Measurements from ENCODE around the gene INF2. TPM values are rescaled to one million over a fixed set of nuclear protein-coding genes. Genes with fewer than 3 reads are reported as not detected.

INF2 gene
- total RNA-seq, 1 donor from 2014 or later: 25.3 TPM

DNA sequence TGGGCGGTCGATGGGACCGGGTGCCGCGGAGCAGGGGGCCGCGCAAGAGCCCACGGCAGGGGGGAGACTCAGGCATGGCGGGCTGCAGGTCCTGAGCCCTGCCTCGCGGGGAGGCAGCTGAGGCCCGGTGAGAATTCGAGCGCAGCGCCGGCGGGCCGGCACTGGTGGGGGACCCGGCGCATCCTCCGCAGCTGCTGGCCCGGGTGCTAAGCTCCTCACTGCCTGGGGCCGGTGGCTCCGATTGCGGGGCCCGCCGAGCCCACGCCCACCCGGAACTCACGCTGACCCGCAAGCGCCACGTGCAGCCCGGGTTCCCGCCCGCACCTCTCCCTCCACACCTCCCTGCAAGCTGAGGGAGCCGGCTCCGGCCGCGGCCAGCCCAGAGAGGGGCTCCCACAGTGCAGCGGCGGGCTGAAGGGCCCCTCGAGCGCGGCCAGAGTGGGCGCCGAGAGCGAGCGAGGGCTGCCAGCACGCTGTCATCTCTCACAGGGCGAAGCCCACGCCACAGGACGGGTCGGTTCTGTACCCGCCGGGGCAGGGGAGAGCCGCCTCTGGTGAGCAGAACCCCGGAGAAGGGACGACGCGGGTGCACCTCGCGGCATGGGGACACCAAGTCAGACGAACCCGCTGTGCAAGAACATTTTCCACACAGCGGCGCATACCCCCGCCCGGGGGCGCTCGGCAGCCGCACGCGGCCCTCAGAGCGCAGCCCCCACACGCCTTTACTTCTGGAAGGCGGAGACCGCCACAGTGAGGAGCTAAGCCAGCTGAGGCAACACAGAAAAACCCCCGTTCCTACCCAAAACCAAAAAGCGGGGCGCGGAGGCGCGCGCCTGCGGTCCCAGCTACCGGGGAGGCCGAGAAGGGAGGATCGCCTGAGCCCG is 62.4 kb downstream of the INF2 start:
- no peak for DNase-seq (ENCODE audit: low read depth in 2 of 2)

DNA sequence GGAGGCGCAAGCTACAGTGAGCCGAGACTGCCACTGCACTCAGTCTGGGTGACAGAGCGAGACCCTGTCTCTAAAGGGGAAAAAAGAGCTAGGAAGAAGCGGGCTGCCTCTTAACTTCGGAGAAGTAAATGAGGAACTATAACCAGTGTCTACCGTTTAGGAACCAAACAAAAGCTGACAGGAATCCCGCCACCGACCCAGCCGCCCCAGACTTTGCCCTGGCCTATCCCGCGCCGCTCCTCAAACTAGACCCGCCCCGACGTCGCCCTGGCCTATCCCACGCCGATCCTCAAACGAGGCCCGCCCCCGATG is 63.0 kb downstream of the INF2 start:
- DNase-seq (ENCODE audit: low read depth in 2 of 2): no peak

DNA sequence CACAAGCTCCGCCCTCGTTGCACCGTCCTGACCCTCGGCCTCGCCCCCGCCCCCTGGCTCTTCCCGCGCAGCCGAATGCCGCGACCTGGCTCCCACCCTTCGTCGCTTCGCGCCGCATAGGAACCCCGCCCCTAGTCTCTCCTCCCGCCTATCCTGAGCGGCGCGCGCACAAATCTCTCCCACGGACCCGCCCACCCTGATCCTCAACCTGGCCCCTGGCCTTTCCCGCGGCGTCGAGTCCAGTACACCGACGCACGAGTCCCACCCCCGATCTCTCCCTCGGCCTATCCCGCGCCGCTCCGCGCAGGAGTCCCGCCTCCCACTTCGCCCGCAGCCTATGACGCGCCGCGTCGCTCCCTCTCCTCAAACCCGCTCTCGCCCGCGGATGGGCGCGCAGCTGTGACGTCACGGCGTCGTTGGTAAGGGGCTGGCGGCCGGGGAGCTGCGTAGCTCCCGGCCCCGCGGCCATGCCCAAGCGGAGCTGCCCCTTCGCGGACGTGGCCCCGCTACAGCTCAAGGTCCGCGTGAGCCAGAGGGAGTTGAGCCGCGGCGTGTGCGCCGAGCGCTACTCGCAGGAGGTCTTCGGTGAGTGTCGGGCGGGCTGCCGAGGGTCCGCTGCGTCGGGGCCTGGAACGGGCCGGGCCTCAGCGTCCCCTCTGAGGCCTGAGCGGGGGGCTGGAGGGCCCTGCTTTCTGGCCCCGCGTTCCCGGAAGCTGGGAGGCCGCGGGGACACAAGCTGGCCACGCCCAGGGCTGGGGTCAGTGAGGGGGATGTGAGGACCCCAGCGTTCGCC is 63.5 kb downstream of the INF2 start, which contains the start of gene SIVA1:
Gene SIVA1 (plus strand): TSS at position 413 of the 793 bp plus-strand sequence. CDS start 55 bp downstream, at position 468.
- DNase-seq (ENCODE audit: low read depth in 2 of 2): peak; percentile 99 to 100

DNA sequence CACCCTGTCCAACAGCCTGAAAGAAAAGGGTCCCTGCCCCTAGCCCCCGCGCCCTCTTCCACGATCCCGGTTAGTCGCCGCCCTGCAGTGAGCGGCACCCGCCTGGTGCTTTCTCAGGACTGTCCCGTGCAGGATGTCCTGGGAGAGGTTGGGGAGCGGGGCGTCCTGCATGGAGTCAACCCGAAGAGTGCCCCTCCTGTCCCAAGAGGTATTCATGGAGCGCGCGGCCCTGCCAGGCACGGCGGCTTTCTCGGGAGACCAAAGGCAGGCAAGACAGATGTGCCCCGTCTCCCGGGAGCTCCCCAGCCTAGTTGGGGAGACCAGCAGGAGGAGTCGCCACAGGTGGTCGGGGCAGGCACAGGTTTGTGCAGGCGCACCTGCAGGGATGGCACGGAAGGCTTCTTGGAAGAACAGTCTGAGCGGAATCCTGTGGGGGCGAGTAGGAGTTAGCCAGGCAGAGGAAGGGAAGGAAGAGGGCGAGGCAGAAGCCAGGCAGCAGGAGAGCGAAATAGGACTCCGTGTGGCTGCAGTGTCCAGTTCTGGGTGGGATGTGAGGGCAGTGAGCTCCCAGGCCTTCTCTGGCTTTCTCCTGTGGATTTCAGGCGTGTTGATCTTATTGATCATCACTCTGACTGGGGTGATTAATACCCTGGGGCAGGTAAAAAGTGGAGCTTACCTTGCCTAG is 64.3 kb downstream of the INF2 start:
- peak in 1 of 2 donors; percentile 28 for DNase-seq (ENCODE audit: low read depth in 2 of 2)

DNA sequence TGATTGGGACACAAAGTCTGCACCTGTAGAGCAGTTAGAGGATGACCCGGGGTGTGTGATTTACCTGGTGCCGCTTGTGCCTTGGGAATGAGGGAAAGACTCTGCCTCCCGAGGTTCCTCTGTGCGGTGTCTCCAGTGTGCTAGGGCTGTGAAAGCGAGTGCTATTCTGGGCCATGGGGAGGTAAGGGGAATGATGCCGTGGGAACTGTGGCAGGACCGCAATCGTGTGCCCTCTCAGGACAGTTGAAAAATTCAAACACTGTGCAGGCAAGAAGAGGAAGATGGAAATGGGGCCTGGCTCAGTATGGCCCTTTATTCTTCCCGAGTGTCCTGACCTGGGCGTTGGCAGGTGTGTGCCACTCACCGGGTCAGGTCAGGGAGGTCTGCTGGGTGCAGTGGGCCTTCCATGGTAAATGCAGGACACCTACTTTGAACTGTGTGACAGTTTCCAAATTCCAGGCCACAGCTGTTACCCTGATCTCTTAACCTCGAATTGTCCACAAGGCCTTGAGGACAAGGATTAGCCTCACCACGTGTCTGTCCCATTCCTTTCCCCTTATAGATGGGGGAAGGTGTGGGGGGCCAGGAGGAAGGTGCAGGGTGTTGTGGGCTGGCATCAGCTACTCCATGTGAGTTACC is 64.9 kb downstream of the INF2 start:
- no peak for DNase-seq (ENCODE audit: low read depth in 2 of 2)

DNA sequence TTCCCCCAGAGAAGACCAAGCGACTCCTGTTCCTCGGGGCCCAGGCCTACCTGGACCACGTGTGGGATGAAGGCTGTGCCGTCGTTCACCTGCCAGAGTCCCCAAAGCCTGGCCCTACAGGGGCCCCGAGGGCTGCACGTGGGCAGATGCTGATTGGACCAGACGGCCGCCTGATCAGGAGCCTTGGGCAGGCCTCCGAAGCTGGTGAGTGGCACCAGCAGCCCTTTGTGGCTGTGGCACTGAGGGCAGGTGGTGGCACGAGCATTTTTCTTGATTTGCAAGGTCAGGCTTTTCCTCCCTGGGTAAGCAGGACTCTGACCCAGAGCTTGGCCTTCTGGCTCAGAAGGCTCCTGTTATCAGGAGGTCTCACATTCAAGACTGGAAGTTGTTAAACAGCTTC is 66.2 kb downstream of the INF2 start:
- no peak for DNase-seq (ENCODE audit: low read depth in 2 of 2)

DNA sequence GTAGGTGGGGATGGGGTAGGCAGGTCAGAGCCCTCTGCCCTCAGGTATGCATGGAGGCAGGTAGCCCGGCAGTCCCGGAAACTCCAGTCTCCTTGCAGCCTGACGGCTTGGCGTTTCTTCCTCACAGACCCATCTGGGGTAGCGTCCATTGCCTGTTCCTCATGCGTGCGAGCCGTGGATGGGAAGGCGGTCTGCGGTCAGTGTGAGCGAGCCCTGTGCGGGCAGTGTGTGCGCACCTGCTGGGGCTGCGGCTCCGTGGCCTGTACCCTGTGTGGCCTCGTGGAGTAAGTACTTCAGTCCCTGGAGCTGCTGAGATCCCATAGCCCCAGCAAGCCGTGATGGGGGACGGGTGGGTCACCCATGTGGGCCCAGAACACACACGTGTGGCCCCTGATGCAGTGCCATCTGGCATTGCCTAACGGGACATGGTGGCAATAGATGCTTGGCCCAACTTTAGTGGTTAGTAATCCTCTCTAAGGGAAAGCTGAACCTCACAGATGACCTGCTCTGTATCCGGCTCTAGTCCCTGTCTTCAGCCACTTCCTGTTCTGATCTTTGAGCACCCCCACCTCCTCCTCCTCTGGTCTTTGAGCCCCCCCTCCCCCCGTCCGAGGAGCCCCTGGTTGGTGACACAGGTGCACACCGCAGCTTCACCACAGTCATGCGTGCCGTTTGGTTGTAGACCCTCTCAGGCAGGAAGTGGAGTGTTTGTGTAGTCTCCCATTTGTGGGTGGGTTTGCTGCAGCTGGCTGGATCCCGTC is 67.2 kb downstream of the INF2 start:
- DNase-seq (ENCODE audit: low read depth in 2 of 2): no peak

DNA sequence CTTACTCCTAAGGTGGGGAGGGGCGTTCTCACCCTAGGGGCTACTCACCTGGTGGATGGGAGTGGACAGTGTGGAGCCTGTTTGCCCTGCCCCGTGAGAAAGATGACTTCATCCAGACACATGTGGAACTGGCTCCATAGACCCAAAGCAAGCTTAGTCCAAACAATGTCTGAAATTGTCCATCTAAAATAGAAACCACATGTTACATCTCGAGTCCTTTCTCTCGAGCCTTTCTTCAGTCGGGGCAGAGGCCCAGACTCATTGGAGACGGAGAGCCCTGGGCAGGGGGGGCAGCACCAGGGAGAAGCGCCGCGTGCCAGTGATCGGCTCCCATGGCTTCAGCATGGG is 67.8 kb downstream of the INF2 start:
- DNase-seq (ENCODE audit: low read depth in 2 of 2): no peak

DNA sequence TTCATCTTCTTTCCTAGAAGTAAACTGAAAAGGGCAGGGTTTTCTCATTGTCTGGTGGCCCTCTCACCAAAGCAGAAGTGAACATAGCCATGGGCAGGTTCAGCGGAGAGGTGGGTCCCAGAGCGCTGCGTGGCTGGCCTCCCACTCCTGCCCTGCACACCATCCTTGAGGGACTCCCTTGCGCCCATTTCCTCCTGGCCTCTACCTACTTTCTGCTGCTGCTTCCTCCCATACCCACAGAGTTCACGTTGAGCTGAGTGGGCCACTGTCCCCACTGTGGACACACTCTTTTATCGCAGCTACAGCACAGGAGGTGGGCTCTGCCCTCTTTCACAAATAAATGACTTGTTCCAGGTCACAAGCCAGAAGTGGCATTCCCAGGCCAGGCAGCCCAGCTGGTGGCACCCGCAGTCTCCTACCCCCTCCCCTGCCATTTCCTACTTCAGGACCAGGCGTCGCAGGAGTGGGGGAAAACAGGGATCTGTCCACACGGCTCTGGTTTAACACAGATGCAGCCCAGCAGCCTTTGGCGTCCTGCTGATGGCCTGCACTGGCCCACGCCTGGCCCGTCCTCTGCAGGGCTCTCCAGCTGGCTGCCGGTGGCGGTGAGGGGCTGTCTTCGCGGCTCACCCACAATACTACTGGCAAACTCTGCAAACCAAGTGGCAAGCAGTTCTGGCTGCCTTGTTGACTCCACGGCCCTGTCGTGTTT is 68.4 kb downstream of the INF2 start:
- DNase-seq (ENCODE audit: low read depth in 2 of 2): no peak

DNA sequence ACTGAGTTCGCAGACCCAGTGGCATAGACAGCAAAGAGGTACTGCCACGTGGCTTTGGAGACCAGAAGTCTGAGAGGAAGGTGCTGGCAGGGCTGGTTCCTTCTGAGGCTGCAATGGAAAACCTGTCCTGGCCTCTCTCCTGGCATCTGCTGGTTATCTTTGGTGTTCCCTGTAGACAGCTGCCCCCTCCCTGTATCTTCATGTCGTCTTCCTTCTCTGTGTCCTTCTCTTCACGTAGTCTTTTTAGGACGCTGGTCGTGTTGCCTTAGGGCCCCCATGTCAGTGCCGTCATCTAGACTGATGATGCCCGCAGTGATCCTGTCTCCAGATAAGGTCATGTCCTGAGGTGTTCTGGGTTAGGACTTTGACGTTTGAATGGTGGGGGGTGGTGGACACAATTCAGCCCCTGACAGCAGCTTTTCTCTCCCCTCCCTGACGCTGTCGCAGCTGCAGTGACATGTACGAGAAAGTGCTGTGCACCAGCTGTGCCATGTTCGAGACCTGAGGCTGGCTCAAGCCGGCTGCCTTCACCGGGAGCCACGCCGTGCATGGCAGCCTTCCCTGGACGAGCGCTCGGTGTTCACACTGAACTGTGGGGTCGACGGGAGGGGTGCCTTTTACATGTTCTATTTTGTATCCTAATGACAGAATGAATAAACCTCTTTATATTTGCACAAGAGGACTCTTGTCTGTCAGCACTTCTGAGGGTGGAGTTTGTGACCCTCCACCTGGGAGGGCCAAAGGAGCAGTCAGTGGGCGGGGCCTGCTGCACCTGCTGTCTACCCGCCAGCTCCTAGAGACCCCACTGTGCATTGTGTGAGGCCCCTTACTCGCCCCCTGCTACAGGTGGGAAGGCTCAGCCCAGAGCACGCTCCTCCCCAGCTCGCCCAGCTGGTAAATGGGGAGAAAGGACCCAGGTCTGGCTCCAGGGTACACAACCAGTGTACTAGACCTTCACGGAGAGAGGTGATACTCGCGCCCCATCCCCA is 69.9 kb downstream of the INF2 start:
- no peak for DNase-seq (ENCODE audit: low read depth in 2 of 2)

DNA sequence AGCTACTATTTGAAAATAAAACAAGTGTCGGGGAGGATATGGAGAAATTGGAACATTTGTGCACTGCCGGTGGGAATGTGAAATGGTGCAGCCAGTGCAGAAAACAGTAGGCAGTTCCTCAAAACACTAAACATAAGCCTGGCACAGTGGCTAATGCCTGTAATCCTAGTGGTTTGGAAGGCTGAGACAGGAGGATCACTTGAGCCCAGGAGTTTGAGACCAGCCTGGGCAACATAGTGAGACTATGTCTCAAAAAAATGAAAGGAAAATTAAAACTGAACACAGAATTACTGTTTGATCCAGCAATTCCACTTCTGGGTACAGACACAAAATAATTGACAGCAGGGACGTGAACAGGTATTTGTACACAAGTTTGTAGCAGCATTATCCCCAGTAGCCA is 76.1 kb downstream of the INF2 start:
- DNase-seq (ENCODE audit: low read depth in 2 of 2): no peak

DNA sequence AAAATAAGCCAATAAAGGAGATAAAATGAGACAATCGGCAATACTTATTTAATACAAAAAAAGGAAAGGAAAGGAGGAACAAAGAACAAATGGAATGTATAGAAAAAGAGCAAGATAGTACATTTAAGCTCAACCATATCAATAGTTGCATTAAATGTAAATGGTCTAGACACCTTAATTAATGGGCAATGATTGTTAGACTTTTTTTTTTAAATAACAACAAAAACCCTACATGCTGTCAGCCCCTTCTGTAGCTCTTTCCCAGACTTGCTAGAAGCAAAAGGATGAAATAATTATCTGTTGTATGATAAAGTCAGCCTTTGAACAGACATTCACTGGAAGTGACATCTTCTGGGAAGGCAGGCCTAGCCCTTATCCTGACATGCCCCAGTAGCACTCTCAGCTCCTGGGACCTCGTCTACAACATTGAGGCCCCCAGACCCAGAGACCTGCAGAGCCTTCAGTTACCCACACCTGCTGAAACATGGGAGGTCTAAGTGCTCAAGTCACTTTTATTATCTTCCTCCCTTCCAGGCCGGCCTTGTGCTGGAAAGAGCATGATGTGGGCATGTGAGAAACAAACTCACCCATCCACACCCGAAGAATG is 76.9 kb downstream of the INF2 start:
- no peak for DNase-seq (ENCODE audit: low read depth in 2 of 2)

DNA sequence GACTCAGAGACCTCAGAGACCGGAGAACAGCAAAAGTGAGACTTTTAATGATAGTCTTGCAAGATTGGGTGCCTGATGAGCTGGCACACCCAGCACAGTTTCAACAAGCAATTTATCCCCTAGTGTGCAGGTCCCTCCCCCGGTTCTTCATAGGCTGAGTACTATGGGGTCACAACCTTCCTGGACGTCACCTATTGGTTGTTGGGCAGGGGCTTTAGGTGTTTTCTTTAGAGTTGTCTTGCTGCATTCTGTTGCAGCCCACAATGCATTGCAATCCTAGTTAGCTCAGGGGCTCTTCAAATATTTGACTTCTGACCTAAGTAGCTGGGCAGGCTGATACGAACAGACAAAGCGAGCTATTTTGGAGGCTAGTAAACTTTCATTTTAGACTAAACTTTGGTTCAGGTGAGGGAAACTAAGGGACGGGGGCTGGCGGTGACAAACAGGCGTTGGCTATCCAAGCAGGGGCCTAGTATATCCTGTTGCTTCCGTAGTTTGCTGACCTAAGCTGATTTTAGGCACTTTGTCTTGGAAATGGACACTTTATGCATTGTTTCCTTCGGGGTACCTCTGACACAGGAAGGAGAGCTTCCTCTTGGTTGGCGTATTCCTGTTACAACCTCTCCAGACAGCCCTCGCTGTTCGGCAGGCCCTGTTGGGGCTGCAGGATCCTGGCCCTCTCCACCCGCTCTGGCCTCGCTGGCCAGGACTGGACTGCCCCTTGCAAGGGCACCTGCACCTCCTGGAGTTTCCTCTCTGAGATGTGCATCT is 77.6 kb downstream of the INF2 start:
- no peak for DNase-seq (ENCODE audit: low read depth in 2 of 2)

DNA sequence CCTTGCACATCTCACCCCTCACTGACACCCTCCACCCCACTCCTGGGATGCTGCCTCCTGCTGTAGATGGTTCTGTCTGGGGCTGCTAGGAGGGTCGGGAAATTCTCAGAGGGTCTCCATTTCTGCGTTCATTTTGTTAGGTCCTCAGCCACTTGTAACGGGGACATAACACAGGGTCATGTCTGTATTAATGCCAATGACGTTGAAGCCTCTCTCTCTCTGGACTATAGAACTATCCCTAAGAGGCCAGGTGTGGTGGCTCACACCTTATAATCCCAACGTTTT is 78.2 kb downstream of the INF2 start:
- DNase-seq (ENCODE audit: low read depth in 2 of 2): no peak

DNA sequence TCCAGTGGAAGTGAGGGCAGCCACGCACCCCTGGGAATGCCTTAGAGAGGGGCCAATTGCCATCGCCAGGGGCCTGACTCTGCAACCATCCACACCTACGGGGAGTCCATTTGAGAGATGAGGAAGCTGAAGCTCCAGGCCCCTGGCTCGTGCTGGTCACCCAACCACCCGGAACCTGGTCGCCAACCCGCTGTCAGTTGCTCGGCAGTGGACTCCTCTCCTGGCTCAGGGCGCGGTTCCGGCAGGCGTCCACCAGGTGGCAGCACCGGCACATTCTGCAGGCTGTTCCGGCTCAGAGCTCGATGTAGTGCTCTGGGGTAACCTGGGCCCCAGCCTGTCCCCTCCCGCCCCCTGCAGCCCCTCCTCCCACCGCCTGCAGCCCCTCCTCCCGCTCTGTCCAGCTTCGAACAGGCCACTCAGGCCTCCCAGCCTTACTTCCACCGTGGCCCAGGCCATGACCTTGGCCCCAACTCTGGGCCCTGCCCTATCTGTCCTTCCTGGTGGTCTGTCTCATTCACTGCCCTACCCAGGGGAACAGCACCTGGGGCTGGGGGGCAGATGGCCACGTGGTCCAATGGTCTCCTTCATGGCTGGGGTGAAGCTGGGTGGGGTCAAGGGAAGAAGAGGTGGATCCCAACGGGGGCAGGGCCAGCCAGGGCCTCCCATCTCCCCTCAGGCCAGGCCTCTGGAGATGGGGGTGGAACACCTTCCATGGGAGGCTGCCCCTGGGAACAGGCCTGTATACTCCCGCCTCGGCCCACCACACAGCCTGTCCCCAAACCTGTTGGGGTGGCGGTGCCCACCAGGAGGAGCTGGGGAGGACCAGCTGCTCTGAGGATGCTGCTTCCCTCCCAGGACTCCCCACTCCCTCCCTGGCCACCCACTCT is 79.3 kb downstream of the INF2 start:
- peak; percentile 55 to 81 for DNase-seq (ENCODE audit: low read depth in 2 of 2)

DNA sequence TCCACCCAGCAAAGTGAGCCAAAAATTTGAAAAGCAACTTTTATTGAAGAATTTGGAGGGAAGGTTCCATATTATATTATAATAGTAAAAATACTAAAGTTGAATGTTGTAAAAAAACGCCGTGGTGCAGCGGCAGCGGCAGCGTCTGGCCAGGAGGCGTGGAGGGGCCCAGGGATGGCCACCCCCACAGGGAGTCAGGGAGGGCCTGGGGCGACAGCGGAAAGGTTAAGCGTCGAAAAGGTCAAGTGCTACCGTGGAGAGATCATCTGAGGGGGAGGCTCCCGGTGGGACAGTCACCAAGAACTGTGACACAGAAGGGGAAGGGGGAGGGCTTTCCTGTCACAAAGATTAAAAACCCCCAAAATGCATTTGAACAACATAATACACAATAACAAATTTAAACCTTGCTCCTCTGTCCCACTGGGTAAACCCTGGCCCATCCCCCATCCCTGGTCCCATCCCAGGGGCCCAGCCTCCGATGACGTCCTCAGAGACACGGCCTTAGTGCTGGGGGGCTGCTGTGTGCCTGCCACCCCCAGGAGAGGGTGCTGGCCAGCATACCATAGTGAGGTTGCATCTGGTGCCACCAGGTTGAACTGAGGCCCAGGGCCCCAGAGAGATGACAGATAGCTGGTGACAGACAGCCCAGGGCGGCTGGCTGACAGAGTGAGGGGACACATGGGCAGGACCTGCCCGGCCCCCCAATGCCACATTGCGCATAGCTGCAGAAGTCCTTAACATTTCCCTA is 80.1 kb downstream of the INF2 start:
- DNase-seq (ENCODE audit: low read depth in 2 of 2): no peak

Measured in dermis microvascular lymphatic vessel endothelial cell (primary cell).